Measurements from ENCODE around the gene COX8A.
"Not testable (repeated sequence)": the region's sequence is repeated elsewhere in the genome, so short reads cannot be mapped to it uniquely, and the experiment has no call there.

The COX8A gene

GRCh38 chr11:63958008-63958407 is 16.4 kb upstream of the COX8A start:
- H4K20me1 ChIP-seq (ENCODE audit: insufficient read depth, low read length): no peaks in the 10 kb centered on the region
- H3K9ac ChIP-seq (ENCODE audit: low read length): no peak overlapping the region
- no peaks in the 10 kb centered on the region for H3K4me1 ChIP-seq (ENCODE audit: insufficient read depth, low read length, severe bottlenecking)
- no peak overlapping the region for H2AFZ ChIP-seq (ENCODE audit: low read length)
- H3K9me3 ChIP-seq (ENCODE audit: low read length): no peaks in the 10 kb centered on the region
- H3K27me3 ChIP-seq (ENCODE audit: insufficient read depth, low read length): no peaks in the 10 kb centered on the region
- no peaks in the 10 kb centered on the region for H3F3A ChIP-seq (ENCODE audit: insufficient read depth, low read length)
- peaks cover 51% of the 10 kb centered on the region for H3K36me3 ChIP-seq (ENCODE audit: insufficient read depth, low read length)
- no peak overlapping the region for H3K4me2 ChIP-seq (ENCODE audit: low read length)
- no peaks in the 10 kb centered on the region for H3K79me2 ChIP-seq (ENCODE audit: insufficient read depth, low read length)
- no peak overlapping the region for H3K27ac ChIP-seq (ENCODE audit: low read depth, low read length, poor library complexity, severe bottlenecking)
- H3K9me2 ChIP-seq (ENCODE audit: low read depth, low read length): no peaks in the 10 kb centered on the region
- no peak for TF ChIP-seq CTCF (IDR thresholded peaks at IDR 0.05; ENCODE audit: low read length)
- TF ChIP-seq EZH2 (IDR thresholded peaks at IDR 0.05; ENCODE audit: borderline replicate concordance, low read length): no peak
- H3K4me3 ChIP-seq (ENCODE audit: low read depth, low read length, poor library complexity, severe bottlenecking): no peak overlapping the region

- no peaks in the 10 kb centered on the region for H3K79me2 ChIP-seq (ENCODE audit: insufficient read depth, low read length)
- no peak for TF ChIP-seq EZH2 (IDR thresholded peaks at IDR 0.05; ENCODE audit: borderline replicate concordance, low read length)
- no peaks in the 10 kb centered on the region for H3K4me1 ChIP-seq (ENCODE audit: insufficient read depth, low read length, severe bottlenecking)
- peaks cover 15% of the 10 kb centered on the region for H3K36me3 ChIP-seq (ENCODE audit: insufficient read depth, low read length)
- H3K9me2 ChIP-seq (ENCODE audit: low read depth, low read length): no peaks in the 10 kb centered on the region
- no peaks in the 10 kb centered on the region for H3K9me3 ChIP-seq (ENCODE audit: low read length)
- no peak overlapping the region for H3K4me2 ChIP-seq (ENCODE audit: low read length)
- no peaks in the 10 kb centered on the region for H3F3A ChIP-seq (ENCODE audit: insufficient read depth, low read length)
- no peaks in the 10 kb centered on the region for H4K20me1 ChIP-seq (ENCODE audit: insufficient read depth, low read length)
- H3K9ac ChIP-seq (ENCODE audit: low read length): no peak overlapping the region
- H3K27me3 ChIP-seq (ENCODE audit: insufficient read depth, low read length): no peaks in the 10 kb centered on the region
- no peak overlapping the region for H3K27ac ChIP-seq (ENCODE audit: low read depth, low read length, poor library complexity, severe bottlenecking)
- no peak overlapping the region for H2AFZ ChIP-seq (ENCODE audit: low read length)
- no peak overlapping the region for H3K4me3 ChIP-seq (ENCODE audit: low read depth, low read length, poor library complexity, severe bottlenecking)
Observed at GRCh38 chr11:63961608-63962412, 12.6 kb upstream of the COX8A start.

- not testable (repeated sequence) for H3K27ac ChIP-seq (ENCODE audit: low read depth, low read length, poor library complexity, severe bottlenecking)
Observed at GRCh38 chr11:63963895-63964294, 10.5 kb upstream of the COX8A start.

GRCh38 chr11:63966444-63966843 is 8.0 kb upstream of the COX8A start:
- Histone ChIP-seq H3K9ac (ENCODE audit: low read length) (no peak overlapping the region), H4K20me1 (ENCODE audit: insufficient read depth, low read length) (no peaks in the 10 kb centered on the region), H3K27ac (ENCODE audit: low read depth, low read length, poor library complexity, severe bottlenecking) (no peak overlapping the region), H3F3A (ENCODE audit: insufficient read depth, low read length) (no peaks in the 10 kb centered on the region), H3K9me2 (ENCODE audit: low read depth, low read length) (no peaks in the 10 kb centered on the region), H3K27me3 (ENCODE audit: insufficient read depth, low read length) (no peaks in the 10 kb centered on the region), H3K4me3 (ENCODE audit: low read depth, low read length, poor library complexity, severe bottlenecking) (no peak overlapping the region), H3K9me3 (ENCODE audit: low read length) (no peaks in the 10 kb centered on the region), H3K4me2 (ENCODE audit: low read length) (no peak overlapping the region), H3K79me2 (ENCODE audit: insufficient read depth, low read length) (no peaks in the 10 kb centered on the region), H3K4me1 (ENCODE audit: insufficient read depth, low read length, severe bottlenecking) (peaks cover 9% of the 10 kb centered on the region), H2AFZ (ENCODE audit: low read length) (no peak overlapping the region), H3K36me3 (ENCODE audit: insufficient read depth, low read length) (no peaks in the 10 kb centered on the region)
- TF ChIP-seq EZH2 (IDR thresholded peaks at IDR 0.05; ENCODE audit: borderline replicate concordance, low read length) (no peak), CTCF (IDR thresholded peaks at IDR 0.05; ENCODE audit: low read length) (no peak)

More at GRCh38 chr11:63963895-63964294, 10.5 kb upstream of the COX8A start:
- H3K9ac ChIP-seq (ENCODE audit: low read length); H3K79me2 ChIP-seq (ENCODE audit: insufficient read depth, low read length); H3K9me3 ChIP-seq (ENCODE audit: low read length); H3K4me3 ChIP-seq (ENCODE audit: low read depth, low read length, poor library complexity, severe bottlenecking); H2AFZ ChIP-seq (ENCODE audit: low read length); H3K4me2 ChIP-seq (ENCODE audit: low read length); H3F3A ChIP-seq (ENCODE audit: insufficient read depth, low read length); H3K36me3 ChIP-seq (ENCODE audit: insufficient read depth, low read length); H3K9me2 ChIP-seq (ENCODE audit: low read depth, low read length); H4K20me1 ChIP-seq (ENCODE audit: insufficient read depth, low read length); H3K4me1 ChIP-seq (ENCODE audit: insufficient read depth, low read length, severe bottlenecking); H3K27me3 ChIP-seq (ENCODE audit: insufficient read depth, low read length): not testable (repeated sequence)

Data from OCI-LY1 (cell line).